Stimulated activated CD4-positive, alpha-beta T cell treated with anti-CD3 and anti-CD28 coated beads, TNF-alpha, amount 100 ng/mL, for 24 hours (primary cell): Measurements from ENCODE around the gene PTPN14.

Experiments used
- DNase-seq, 3 experiments: peaks; one replicate each; pipeline ENCODE4 v3.0.0-alpha.2; 2020; ENCODE audit warnings: low read depth in 3 of 3

The PTPN14 gene

DNA sequence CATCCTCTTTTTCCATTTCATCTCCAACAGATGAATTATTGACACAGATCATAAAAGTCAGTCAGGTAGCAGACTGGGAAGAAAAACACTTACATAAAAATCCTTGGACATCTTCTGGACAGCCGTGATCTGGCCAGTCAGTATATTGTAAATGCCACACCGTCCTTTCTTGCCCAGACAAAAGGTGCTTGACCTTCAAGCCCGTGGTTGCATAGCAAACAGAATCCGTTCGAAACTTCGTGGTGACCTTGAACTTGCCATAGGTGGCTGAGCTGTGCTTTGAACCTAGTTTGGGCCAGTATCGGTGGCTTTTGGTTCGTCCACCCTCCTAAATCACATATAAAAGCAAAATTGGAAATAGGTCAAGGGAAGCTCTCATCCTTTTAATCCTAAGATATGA, 182.0 kb downstream of the PTPN14 start:
- no peak for DNase-seq

DNA sequence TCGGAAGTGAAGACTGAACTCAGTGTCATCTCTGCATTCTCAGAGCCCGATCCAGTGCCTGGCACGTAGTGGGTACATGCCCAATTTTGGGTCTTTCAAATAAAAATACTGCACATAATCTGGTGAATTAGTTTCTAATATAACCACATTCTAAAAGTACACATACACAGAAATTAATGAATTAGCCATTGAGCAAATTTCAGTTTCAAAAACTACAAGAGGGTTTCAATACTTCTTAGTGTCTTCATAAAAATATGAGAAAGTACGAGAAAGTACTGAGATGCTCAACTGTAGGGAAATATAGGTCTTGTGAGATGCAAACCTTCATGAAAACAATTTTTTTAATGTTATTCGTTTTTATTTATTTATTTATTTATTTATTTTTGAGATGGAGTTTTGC, 183.6 kb downstream of the PTPN14 start:
- no peak for DNase-seq

DNA sequence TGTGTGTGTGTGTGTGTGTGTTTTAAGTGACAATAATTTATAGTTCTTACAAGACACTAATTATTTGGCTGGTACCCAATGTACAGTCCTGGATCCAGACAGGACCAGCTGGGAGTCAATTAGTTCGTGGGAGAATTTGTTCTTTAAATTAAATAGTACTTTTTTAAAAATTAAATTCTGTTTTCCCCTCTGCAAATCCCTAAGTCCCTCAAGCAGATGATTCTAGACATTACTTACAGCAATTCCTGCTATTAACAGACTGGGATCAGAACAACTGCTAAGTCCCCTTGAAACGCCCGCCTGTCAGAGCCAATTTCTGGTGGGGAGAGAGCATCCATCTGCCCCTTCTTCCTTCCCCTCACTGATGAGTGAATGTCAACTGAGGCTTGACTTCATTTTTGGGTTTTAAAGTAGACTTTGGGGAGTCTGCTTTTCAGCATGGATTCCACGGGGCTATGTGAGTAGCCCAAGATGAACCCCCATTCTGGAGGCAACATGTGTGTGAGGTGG, 186.6 kb downstream of the PTPN14 start:
- DNase-seq = no peak

DNA sequence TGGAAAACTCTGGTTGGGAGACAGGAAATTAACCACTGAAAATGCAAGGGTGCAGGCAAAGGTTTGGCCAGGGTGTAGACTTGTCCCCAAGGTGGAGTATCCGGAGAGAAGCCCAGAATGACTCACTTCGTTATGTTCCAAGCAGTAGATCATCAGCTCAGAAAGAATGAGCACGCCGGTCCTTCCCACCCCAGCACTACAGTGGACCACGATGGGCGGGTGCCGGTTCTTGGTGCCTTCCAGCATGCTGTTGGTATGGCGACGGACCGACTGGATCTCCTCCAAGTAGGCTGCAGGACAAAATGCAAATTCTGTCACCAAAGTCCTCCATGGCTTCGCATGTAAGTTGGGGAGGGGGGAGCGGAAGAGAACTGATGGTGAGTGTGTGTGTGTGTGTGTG, 187.0 kb downstream of the PTPN14 start:
- DNase-seq = no peak

DNA sequence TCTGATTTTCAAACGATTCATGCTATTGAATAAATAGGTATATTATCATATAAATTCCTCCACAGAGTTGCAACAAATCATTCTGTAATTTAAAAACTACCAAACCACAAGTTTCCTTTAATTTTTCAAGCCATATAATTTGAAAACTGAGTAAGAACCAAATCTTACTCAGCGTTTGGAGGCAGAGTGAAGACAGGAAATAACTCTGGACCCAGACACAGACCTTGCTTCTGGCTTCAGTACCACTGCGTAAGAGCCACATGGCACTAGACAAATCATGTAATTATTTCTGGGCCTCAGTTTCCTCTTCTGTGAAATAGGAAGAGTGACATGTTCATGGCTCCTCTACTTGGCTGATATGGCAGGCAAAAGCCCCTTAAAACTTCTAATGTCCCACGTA, 188.0 kb downstream of the PTPN14 start:
- no peak for DNase-seq

DNA sequence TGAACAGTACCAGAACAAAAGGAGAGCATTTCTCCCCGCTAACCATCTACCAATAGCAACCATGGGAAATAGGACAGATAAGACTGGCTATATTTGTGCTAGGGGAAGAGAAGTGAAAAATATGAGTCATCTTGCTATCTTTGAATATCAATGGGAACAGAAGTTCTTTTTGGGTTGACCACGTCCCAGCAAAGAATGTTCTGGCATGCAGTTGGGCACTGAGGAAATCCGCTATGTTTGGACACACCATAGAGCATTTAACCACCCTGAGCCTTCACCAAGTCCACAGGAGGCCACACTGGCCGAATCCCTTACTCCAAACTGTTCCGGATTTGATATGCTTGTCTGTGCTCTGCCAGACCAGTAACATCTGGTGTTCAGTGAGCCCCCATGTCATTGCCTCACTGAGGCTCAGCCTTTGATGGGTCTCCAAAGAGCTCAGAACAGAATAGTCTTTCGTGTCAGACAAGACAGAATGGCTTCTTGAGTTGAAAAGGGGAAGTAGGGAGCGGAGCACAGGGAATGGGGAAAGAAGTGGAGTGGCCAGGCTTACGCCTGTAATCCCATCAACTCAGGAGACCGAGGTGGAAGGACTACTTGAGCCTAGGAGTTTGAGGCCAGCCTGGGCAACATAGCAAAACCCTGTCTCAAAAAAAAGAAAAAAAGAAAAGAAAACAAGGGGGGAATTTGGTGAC, 189.1 kb downstream of the PTPN14 start:
- DNase-seq = no peak

DNA sequence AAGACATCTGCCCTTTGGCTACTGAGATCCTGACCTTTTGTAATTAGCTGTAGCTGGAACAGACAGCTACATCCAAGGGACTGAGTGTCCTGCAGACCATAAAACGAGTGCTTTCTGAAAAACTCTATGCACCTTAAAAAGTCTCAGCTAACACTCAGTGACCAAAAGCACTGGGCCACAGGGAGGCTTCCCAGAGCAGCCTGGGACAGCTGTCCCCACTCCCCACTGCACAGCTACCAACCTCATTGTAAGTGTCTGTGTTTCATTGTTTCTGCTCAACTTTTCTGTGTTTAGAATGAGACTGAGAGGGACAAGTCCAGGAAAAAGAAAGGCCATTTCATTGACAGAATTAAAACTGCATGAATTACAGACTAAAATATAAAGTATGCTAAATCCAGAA, 189.8 kb downstream of the PTPN14 start:
- DNase-seq = no peak

DNA sequence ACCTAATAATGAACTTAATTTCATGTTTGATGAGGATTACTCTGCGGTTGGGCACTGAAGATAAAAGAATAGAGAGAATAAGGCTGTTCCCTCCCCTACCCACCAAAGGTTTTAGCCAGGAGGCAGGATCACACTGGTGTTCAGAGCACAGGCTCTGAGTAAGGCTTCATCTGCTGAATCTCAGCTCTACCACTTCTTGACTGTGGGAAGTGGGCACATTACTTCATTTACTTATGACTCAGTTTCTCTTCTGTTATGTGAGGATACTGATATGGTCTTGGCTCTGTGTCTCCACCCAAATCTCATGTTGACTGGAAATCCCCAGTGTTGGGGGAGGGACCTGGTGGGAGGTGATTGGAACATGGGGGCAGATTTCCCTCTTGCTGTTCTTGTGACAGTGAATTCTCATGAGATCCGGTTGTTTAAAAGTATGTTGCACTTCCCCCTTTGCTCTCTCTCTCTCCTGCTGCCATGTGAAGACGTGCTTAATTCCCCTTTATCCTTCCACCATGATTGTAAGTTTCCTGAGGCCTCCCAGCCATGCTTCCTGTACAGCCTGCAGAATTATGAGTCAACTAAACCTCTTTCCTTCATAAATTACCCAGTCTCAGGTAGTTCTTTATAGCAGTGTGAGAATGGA, 190.8 kb downstream of the PTPN14 start:
- DNase-seq = no peak

DNA sequence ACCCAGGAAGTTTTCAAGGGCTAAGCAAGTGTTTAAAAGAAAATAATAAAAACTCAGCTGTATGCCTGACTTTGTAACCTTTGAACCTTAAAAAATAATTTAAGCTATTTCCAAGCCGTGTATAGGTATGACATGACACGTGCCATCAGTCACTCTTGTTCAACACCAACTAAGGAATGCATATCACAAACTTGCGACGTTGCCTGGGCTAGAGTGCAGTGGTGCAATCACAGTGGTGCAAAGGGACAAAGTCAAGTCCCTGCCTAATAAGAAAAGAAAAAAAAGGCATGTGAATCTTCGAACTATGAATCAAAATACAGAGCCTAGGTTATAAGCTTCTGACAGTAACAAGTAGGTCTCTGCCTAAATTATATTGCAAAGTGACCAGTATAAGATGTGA, 191.3 kb downstream of the PTPN14 start:
- DNase-seq = no peak

DNA sequence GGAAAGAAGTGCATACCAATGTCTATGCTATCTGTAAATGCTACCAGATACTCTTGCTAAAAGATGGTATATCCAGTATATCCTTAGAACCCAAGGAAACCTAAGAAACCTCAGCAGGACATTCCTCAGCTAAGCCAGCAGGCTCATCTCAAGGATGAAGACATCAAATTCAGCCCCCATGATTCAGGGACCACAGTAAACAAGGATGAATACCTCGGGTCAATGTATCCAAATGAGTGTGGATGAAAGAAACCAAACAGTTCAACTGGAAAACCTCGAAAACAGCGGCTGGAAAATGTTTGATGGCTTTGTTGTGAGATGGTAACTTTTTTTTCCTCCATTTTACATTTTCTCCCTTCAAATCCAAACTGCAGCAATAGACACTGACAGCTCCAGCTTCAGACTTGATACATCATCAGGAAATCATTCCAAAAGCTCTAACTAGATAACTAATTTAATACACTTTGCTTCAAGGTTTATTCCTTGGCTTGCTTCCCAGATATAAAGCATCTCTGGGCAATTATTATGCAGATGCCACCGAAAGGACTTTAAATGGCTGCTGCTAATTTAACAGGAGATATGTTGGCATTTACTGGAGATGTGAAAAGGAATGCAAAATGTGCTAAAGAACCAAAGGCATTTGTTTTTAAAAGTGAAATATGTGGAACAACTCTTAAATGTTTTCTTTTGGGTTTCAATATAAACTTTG, 196.8 kb downstream of the PTPN14 start:
- DNase-seq = no peak

DNA sequence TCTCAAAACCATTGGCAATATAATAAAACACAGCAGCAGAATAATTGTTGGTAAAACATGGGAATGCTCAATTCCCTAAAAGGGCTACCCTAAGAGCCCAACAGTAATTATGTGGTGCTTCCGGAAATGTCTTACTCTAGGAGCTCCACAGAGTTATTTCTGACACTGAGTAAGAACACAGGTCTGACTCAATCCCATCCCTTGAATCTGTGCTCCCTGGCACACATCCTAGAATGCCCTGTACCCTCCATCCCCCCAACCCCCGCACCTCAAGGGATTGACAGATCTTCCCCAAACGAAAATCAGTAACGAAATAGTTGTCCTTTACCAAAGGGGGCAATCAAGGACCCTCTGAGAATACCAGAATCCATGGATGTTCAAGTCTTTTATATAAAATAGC, 198.6 kb downstream of the PTPN14 start:
- no peak for DNase-seq

DNA sequence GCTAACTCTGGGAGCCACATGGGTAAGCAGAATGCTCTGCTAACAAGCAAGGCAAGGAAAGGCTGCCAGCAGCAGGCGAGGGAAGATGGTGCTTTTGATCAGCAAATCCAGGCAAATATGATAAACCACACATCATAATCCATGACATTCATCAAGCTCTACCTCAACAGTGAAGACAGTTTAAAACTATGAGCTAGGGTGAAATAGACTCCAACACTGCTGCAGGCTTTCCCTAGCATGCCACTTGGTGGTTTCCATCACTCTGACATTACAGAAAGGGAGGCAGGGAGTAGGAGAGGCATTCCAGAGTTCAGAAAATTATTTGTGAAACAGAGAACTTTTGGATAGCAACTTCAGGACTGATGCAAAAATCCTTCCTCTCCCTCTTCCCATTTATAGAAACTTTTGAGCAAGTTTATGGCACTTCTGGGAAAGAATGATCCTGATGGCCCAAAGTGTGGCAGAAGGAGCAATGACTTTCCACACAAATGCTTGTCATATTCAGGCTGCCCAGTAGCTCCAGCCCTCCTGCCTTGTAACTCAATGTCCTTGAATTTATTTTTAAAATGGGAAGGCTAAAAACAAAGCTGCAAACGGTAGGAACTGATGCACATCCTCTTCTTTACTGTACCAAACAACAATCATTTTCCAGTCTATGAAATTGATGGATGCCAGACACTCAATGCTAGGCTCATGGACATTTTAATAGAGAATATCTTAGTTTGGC, 199.7 kb downstream of the PTPN14 start:
- DNase-seq = no peak

DNA sequence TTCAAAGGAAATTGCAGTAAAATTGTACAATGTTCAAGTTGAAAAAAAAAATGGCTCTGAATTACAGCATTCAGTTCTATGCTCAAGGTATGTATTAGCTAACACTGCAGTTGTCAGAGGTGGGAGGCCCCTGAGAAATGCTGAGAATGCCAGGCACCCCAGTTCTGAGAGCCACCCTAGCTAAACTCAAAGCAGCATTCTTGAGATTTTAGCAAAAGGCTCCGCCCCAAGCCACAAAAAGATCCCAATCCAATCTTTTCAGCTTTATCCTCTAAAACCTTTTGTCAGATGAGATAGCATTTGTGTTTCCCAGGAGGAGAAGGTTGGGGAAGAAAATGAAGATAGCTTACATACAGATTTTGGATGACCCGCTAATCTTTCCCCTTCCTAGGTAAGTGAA, 201.6 kb downstream of the PTPN14 start:
- DNase-seq = no peak

DNA sequence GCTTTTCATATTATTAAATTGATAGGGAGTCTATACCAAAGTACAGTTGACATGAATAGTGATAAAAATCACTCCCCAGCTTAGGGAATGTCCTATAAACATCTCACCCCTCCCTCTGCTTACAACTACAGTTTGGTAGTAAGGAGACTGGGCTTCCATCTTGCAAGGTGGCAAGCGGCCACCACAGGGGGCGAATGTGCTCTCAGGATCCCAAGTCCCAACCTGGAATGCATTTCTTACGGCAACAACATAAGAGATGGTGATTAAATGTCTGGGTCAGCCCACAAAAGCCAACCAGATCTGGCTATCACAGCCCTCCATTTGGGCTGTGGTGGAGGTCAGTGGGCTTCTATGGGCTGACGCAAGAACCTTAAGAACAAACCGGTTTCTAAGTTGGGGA, 202.4 kb downstream of the PTPN14 start:
- no peak for DNase-seq

DNA sequence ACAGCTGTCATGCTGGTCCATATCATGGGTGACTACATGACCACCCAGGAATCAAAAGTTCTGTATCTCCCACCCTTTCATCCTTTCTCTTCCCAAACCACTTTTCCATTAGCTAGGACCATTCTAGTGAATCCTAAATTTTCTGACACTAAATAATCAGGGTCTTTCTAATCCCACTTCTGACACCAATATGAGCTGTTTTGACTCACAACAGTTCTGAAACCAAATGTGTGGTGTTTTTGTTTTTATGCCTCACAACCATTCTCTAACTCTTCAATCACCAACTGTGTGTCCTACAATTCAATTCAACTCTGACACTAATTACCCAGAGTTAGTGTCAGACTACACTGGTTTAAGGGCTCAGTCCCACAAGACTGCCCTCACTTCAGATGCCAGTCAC, 206.5 kb downstream of the PTPN14 start:
- DNase-seq = no peak

DNA sequence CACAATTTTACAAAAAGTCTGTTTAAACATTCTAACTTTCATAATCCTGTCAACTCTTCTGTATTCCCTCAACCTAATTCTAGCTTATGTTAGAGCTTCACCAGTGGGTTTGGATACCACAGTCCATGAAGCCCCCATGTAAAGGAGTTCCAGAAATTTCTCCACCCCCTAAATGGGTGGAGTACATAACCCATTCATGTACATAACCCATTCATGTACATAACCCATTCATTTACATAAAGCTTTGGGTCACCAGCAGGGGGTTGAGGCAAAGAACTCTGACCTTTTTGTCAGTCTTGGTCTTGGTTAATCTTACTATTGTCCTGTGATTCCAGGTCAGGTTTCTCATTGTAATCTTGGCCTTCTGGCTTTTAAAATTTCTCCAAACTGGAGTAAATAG, 208.9 kb downstream of the PTPN14 start:
- no peak for DNase-seq

DNA sequence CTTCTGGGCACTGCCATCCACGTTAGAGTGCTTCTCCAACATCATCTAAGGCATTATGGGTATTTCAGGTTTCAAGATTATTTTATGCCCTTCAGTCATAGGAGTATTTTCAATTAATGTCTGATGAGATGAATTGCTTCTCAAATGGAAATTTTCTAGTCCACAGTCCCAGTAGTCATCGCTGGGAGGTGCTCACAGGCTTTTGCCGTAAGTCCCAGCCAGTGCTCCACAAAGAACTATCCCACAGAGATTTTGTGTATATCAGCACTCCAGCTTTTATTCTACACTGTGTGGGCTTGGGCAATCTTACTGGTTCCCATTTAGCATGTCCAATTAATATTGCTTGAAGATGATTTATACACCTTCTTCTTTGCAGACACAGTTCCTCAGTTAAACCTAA, 209.5 kb downstream of the PTPN14 start:
- DNase-seq = no peak

DNA sequence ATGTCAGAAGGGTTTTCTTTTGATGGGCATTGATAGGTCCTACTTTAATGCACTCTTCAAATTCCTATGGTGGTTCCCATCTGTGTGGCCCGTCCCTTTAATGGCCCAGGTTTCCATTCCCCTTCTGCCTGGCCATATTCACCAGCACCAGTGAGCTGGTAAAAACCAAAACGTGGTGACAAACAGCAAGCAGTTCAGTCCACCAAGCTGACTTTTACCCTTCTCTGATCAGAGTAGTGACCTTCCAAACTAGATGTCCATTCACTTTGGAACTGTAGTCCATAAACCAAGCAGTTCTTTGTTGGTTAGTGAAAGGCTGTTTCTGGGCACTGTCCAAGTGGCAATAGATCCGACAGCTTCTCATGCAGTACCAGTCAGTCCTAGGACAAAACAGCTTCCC, 209.9 kb downstream of the PTPN14 start:
- DNase-seq = no peak

DNA sequence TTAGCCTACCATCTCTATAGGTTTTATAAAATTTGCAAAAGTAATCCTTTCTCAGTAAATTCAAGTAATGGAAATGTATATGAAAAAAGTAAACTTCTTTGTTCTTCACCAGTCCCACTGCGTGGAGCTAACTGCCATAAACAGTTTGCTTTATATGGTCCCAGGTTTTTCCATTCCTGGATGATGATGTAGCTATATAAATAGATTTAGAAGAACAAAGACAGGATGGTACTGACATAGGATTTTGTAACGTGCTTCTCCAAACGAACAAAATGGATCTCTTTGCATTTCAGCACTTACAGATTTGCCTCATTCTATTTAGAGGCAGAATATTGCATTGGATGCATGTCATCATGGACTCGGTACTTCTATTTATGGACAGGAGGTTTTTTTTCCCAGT, 213.2 kb downstream of the PTPN14 start:
- DNase-seq = no peak

DNA sequence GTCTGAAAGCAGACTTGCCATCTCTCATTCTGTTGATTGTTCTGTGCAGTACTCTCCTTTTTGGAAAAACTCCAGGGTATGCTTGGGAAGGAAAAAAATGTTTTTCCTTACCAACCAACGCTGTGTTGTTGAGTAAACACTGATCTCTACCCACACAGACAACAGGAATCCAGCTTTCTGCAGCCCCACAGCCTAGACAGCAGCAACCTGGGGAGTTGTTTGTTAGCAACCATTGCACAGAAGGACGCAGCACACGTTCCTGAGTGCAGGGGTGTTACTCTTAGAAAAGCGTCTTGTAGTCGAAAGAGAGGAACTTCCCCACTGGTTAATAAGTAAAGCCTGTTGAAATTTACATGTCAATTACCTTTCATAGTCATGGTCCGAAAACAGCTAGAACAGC, 213.9 kb downstream of the PTPN14 start:
- no peak for DNase-seq

DNA sequence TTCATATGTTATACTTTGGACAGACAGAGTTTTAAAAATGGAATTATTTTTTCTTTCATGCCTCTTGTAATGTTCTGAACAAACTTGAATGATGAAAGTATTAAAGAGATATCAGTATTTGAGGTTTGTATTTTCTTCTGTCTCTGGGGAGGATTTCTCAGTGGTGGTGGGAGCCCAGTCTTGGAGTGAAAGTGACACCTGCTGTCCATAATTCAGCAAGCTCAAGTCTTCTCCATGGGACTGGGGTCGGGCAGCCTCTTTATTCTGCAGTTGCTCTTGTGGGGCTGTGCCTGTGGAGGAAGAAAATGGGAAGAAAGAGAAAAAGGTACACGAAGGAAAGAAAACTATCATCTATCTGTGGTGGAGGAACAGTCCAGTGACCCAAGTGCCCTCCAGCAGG, 214.4 kb downstream of the PTPN14 start:
- DNase-seq = no peak

DNA sequence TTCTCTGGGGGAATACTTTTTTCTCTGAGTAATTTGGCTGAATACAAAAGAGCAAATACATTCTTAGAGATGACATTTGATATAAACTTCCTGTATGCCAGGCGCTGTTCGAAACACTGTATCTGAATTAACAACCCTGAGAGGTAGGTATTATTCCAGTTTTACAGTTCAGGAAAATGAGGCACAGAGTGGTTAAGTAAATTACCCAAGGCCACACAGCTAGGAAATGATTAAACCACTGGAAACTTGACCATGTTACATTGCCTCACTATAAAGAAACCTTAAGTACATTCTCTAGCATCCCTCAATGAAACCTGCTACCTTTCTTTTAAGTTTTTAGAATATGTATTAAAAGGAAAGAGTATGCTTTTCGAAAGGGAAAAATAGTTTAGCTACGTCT, 215.8 kb downstream of the PTPN14 start:
- DNase-seq = no peak
